Astrocyte (in vitro differentiated cells and primary cell): ENCODE results near the gene MDFIC2.

ENCODE experiments used
- EZH2 ChIP-seq: IDR thresholded peaks from 2 replicates; pipeline ENCODE4 v1.6.1; 2012; ENCODE audit warnings: mild to moderate bottlenecking, low read length, inconsistent platforms; ENCODE audit not compliant: insufficient read depth
- TF ChIP-seq, protein P1 (sequence below): IDR thresholded peaks from 2 replicates; pipeline ENCODE4 v1.5.1; 2011; ENCODE audit warnings: low read depth, mild to moderate bottlenecking, inconsistent platforms, low read length, moderate library complexity; ENCODE audit not compliant: insufficient read depth

DNA sequence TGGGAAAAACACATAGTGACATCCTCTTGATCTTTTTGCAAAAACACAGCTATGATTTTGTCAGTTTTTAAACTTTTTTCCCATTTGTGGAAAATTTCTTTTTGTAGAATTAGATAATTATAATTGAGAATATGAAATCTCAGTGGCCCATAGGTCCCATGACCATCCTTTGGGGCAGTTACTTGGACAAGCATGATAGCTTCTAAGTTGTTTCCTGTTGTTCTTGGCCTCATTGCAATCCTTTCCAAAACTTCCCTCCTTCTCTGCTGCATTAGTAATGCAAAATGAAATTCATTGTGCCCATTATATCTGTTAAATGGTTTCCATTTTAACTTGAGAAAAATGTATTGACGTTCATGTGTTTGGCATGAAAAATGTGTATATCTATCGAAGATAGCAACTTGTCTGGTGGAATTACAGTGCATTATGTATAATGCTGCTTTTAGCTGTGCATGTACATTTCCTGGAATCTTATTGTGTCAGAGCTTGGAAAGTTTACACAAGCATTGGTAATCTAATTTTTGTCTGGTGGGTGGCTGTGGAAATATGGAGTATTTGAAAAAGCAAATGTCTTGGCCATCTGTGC is 70.0 kb downstream of the MDFIC2 start:
- TF ChIP-seq EZH2: no peak
- TF ChIP-seq, protein P1, sequence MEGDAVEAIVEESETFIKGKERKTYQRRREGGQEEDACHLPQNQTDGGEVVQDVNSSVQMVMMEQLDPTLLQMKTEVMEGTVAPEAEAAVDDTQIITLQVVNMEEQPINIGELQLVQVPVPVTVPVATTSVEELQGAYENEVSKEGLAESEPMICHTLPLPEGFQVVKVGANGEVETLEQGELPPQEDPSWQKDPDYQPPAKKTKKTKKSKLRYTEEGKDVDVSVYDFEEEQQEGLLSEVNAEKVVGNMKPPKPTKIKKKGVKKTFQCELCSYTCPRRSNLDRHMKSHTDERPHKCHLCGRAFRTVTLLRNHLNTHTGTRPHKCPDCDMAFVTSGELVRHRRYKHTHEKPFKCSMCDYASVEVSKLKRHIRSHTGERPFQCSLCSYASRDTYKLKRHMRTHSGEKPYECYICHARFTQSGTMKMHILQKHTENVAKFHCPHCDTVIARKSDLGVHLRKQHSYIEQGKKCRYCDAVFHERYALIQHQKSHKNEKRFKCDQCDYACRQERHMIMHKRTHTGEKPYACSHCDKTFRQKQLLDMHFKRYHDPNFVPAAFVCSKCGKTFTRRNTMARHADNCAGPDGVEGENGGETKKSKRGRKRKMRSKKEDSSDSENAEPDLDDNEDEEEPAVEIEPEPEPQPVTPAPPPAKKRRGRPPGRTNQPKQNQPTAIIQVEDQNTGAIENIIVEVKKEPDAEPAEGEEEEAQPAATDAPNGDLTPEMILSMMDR: no peak
